HCT116 (cell line): Measurements from ENCODE around the gene EPPIN.
"Not testable (repeated sequence)": the region's sequence is repeated elsewhere in the genome, so short reads cannot be mapped to it uniquely, and the experiment has no call there.

Experiments
- ATF3 ChIP-seq: IDR thresholded peaks from 2 replicates; pipeline ENCODE4 v1.6.1; 2012
- CEBPB ChIP-seq: IDR thresholded peaks from 2 replicates; pipeline ENCODE4 v1.6.1; 2012; ENCODE audit warnings: low read depth
- CTCF ChIP-seq, 3 experiments: fragments of 200-600 bp in 1 of 3; sonication (generic) in 1 of 3; IDR thresholded peaks in 2 of 3; conservative IDR thresholded peaks in 1 of 3; 2 replicates each; pipeline ENCODE4 v1.5.1; 2012 to 2017; ENCODE audit warnings: low read depth in 2 of 3, low read length in 2 of 3, antibody characterized with exemption in 1 of 3, borderline replicate concordance in 1 of 3, control low read depth in 1 of 3, mild to moderate bottlenecking in 1 of 3, mixed read lengths in 1 of 3, mixed run types in 1 of 3, moderate library complexity in 1 of 3; ENCODE audit not compliant: insufficient read depth in 1 of 3
- EGR1 ChIP-seq: IDR thresholded peaks from 2 replicates; pipeline ENCODE4 v1.6.1; 2012; ENCODE audit warnings: low read depth
- EZH2 ChIP-seq: fragments of 200-600 bp; sonication (generic); IDR thresholded peaks from 2 replicates; pipeline ENCODE4 v1.6.1; 2017; ENCODE audit warnings: antibody characterized with exemption, mixed run types
- EZH2phosphoT487 ChIP-seq: fragments of 200-600 bp; IDR thresholded peaks from 2 replicates; pipeline ENCODE4 v1.6.1; 2018; ENCODE audit warnings: antibody characterized with exemption, borderline replicate concordance
- JUND ChIP-seq: IDR thresholded peaks from 2 replicates; pipeline ENCODE4 v1.6.1; 2012
- POLR2A ChIP-seq: IDR thresholded peaks from 2 replicates; pipeline ENCODE4 v1.7.0; 2011; ENCODE audit warnings: borderline replicate concordance; ENCODE audit not compliant: insufficient read depth, insufficient read length; ENCODE audit errors: extremely low read depth
- RAD21 ChIP-seq: IDR thresholded peaks from 2 replicates; pipeline ENCODE4 v1.6.1; 2012; ENCODE audit warnings: low read depth, mild to moderate bottlenecking
- YY1 ChIP-seq: IDR thresholded peaks from 2 replicates; pipeline ENCODE4 v1.6.1; 2011; ENCODE audit warnings: low read length, low read depth, moderate library complexity, mild to moderate bottlenecking; ENCODE audit not compliant: insufficient replicate concordance; ENCODE audit errors: extremely low read depth
- ZFX ChIP-seq: fragments of 450-650 bp; IDR thresholded peaks from 2 replicates; pipeline ENCODE4 v1.6.1; 2017
- ZNF274 ChIP-seq: fragments of 200-500 bp; sonication (Bioruptor generic); IDR thresholded peaks from 2 replicates; pipeline ENCODE4 v1.6.1; 2014; ENCODE audit warnings: mild to moderate bottlenecking, low read depth, low read length, inconsistent platforms
- TF ChIP-seq, protein P1 (sequence below): IDR thresholded peaks from 2 replicates; pipeline ENCODE4 v1.6.1; 2012; ENCODE audit warnings: low read depth

DNA sequence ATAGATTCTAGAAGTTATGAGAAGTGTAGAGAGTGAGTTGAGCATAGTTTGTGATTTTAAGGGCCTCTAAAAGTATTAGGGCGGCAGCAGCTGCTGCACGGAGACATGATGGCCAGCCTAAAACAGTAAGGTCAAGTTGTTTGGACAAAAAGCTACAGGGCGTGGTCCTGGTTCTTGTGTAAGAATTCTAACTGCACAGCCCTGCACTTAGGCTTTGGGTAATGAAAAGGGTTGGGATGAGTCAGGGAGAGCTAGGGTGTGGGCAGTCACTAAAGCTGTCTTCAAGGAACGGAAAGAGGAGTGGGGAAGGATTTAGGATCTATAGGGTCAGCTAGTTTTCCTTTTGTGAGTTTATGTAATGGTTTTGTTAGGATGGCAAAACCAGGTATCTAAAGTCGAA is 38.8 kb upstream of the EPPIN start:
- not testable (repeated sequence) for TF ChIP-seq EZH2; POLR2A; EZH2phosphoT487; CTCF (IDR thresholded peaks at IDR 0.05 in 2 of 3, conservative IDR thresholded peaks at IDR 0.05 in 1 of 3; ENCODE audit: borderline replicate concordance in 1 of 3, insufficient read depth in 1 of 3, low read depth in 2 of 3, low read length in 2 of 3); RAD21; EGR1; JUND; ZNF274; CEBPB; ZFX; YY1; ATF3
- TF ChIP-seq, protein P1, sequence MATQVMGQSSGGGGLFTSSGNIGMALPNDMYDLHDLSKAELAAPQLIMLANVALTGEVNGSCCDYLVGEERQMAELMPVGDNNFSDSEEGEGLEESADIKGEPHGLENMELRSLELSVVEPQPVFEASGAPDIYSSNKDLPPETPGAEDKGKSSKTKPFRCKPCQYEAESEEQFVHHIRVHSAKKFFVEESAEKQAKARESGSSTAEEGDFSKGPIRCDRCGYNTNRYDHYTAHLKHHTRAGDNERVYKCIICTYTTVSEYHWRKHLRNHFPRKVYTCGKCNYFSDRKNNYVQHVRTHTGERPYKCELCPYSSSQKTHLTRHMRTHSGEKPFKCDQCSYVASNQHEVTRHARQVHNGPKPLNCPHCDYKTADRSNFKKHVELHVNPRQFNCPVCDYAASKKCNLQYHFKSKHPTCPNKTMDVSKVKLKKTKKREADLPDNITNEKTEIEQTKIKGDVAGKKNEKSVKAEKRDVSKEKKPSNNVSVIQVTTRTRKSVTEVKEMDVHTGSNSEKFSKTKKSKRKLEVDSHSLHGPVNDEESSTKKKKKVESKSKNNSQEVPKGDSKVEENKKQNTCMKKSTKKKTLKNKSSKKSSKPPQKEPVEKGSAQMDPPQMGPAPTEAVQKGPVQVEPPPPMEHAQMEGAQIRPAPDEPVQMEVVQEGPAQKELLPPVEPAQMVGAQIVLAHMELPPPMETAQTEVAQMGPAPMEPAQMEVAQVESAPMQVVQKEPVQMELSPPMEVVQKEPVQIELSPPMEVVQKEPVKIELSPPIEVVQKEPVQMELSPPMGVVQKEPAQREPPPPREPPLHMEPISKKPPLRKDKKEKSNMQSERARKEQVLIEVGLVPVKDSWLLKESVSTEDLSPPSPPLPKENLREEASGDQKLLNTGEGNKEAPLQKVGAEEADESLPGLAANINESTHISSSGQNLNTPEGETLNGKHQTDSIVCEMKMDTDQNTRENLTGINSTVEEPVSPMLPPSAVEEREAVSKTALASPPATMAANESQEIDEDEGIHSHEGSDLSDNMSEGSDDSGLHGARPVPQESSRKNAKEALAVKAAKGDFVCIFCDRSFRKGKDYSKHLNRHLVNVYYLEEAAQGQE, result not testable (repeated sequence)
